HCT116 (cell line): ENCODE data around the gene SUCLG2.

ENCODE experiments used
- CBX3 ChIP-seq: IDR thresholded peaks from 2 replicates; pipeline ENCODE4 v1.6.1; 2012; ENCODE audit warnings: low read depth
- CEBPB ChIP-seq: IDR thresholded peaks from 2 replicates; pipeline ENCODE4 v1.6.1; 2012; ENCODE audit warnings: low read depth
- ELF1 ChIP-seq: IDR thresholded peaks from 2 replicates; pipeline ENCODE4 v1.6.1; 2012; ENCODE audit warnings: low read depth, borderline replicate concordance
- EZH2 ChIP-seq: fragments of 200-600 bp; sonication (generic); IDR thresholded peaks from 2 replicates; pipeline ENCODE4 v1.6.1; 2017; ENCODE audit warnings: antibody characterized with exemption, mixed run types
- EZH2phosphoT487 ChIP-seq: fragments of 200-600 bp; IDR thresholded peaks from 2 replicates; pipeline ENCODE4 v1.6.1; 2018; ENCODE audit warnings: antibody characterized with exemption, borderline replicate concordance
- POLR2A ChIP-seq: IDR thresholded peaks from 2 replicates; pipeline ENCODE4 v1.7.0; 2011; ENCODE audit warnings: borderline replicate concordance; ENCODE audit not compliant: insufficient read depth, insufficient read length; ENCODE audit errors: extremely low read depth
- SRF ChIP-seq: IDR thresholded peaks from 2 replicates; pipeline ENCODE4 v1.6.1; 2012; ENCODE audit warnings: low read depth
- ZFX ChIP-seq: fragments of 450-650 bp; IDR thresholded peaks from 2 replicates; pipeline ENCODE4 v1.6.1; 2017
- ZNF274 ChIP-seq: fragments of 200-500 bp; sonication (Bioruptor generic); IDR thresholded peaks from 2 replicates; pipeline ENCODE4 v1.6.1; 2014; ENCODE audit warnings: mild to moderate bottlenecking, low read depth, low read length, inconsistent platforms
- TF ChIP-seq, protein P1 (sequence below), 3 experiments: fragments of 200-600 bp in 1 of 3; sonication (generic) in 1 of 3; IDR thresholded peaks in 2 of 3; conservative IDR thresholded peaks in 1 of 3; 2 replicates each; pipeline ENCODE4 v1.5.1; 2012 to 2017; ENCODE audit warnings: low read depth in 2 of 3, low read length in 2 of 3, antibody characterized with exemption in 1 of 3, borderline replicate concordance in 1 of 3, control low read depth in 1 of 3, mild to moderate bottlenecking in 1 of 3, mixed read lengths in 1 of 3, mixed run types in 1 of 3, moderate library complexity in 1 of 3; ENCODE audit not compliant: insufficient read depth in 1 of 3
- TF ChIP-seq, protein P2 (sequence below): IDR thresholded peaks from 2 replicates; pipeline ENCODE4 v1.6.1; 2012
- TF ChIP-seq, protein P3 (sequence below): IDR thresholded peaks from 2 replicates; pipeline ENCODE4 v1.6.1; 2012

DNA sequence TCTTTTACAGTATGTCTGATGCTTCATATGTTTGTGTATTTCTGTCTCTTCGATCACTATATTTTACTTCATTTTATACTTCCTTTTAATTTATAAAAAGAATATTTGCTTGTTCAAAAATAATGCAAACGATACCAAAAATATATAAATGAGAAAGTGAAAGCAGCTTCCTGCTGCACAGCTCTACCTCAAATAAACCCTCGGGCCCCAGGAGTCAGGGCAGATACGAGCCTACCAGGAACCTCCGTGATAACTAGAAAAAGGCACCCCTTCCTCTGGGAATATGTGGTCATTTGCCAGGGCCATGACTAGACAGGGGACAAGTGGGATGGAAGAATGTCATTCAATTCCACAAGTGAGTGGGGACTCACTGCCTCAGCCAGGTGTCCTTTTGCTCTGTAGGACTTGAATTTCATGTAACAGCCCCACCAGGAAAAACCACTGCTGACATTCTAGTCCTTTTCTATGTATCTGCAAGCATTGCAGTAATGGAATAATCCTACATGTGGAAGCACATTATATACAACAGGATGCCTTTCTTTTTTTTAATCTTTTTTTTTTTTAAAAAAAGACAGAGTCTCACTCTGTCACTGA is 133.3 kb downstream of the SUCLG2 start:
- TF ChIP-seq, protein P1, sequence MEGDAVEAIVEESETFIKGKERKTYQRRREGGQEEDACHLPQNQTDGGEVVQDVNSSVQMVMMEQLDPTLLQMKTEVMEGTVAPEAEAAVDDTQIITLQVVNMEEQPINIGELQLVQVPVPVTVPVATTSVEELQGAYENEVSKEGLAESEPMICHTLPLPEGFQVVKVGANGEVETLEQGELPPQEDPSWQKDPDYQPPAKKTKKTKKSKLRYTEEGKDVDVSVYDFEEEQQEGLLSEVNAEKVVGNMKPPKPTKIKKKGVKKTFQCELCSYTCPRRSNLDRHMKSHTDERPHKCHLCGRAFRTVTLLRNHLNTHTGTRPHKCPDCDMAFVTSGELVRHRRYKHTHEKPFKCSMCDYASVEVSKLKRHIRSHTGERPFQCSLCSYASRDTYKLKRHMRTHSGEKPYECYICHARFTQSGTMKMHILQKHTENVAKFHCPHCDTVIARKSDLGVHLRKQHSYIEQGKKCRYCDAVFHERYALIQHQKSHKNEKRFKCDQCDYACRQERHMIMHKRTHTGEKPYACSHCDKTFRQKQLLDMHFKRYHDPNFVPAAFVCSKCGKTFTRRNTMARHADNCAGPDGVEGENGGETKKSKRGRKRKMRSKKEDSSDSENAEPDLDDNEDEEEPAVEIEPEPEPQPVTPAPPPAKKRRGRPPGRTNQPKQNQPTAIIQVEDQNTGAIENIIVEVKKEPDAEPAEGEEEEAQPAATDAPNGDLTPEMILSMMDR (IDR thresholded peaks at IDR 0.05 in 2 of 3, conservative IDR thresholded peaks at IDR 0.05 in 1 of 3; ENCODE audit: borderline replicate concordance in 1 of 3, insufficient read depth in 1 of 3, low read depth in 2 of 3, low read length in 2 of 3), result no peak
- no peak for TF ChIP-seq ELF1
- TF ChIP-seq EZH2, result no peak
- no peak for TF ChIP-seq SRF
- TF ChIP-seq, protein P2, sequence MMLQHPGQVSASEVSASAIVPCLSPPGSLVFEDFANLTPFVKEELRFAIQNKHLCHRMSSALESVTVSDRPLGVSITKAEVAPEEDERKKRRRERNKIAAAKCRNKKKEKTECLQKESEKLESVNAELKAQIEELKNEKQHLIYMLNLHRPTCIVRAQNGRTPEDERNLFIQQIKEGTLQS, result no peak
- no peak for TF ChIP-seq ZFX
- no peak for TF ChIP-seq POLR2A
- TF ChIP-seq ZNF274, result no peak
- no peak for TF ChIP-seq EZH2phosphoT487
- TF ChIP-seq CBX3, result no peak
- TF ChIP-seq, protein P3, sequence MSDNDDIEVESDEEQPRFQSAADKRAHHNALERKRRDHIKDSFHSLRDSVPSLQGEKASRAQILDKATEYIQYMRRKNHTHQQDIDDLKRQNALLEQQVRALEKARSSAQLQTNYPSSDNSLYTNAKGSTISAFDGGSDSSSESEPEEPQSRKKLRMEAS, result no peak
- TF ChIP-seq CEBPB, result no peak
